GM12878 (cell line): ENCODE results near the gene NTM. TPM values are rescaled to one million over a fixed set of nuclear protein-coding genes. Genes with fewer than 3 reads are reported as not detected.

Experiments
- ATAC-seq: fragments of 200-7000 bp; cut with Tn5 transposase; 3 replicates; pipeline ENCODE4 v1.9.1; 2020; ENCODE audit warnings: mild to moderate bottlenecking, moderate library complexity
- BruUV-seq: library from RNA; stranded (reverse); fragments of 400-500 nt; replicated peaks from 2 replicates; lab custom pipeline; 2021; lab: Mats Ljungman, UMichigan
- CTCF ChIA-PET: fragments of 300-600 bp; sonication (Branson Sonifier 250); formaldehyde crosslinking; extraction: SDS; loops from one replicate; lab custom pipeline; 2021; ENCODE audit warnings: inconsistent platforms; lab: Yijun Ruan, JAX
- POLR2A ChIA-PET: fragments of 350-600 bp; formaldehyde crosslinking; extraction: SDS; loops from one replicate; lab custom pipeline; 2021; ENCODE audit warnings: inconsistent platforms; lab: Charles Lee
- RAD21 ChIA-PET: fragments of 300-600 bp; sonication (Branson Sonifier 250); formaldehyde crosslinking; loops from one replicate; lab custom pipeline; 2023; ENCODE audit warnings: antibody characterized with exemption; ENCODE audit not compliant: unreplicated experiment; lab: Charles Lee
- SMC1A ChIA-PET: fragments of 300-600 bp; sonication (Branson Sonifier 250); formaldehyde crosslinking; loops from one replicate; lab custom pipeline; 2023; ENCODE audit not compliant: unreplicated experiment, uncharacterized antibody; lab: Charles Lee
- DNase-seq: peaks from one replicate; pipeline ENCODE4 v3.0.0-alpha.2; 2011; ENCODE audit warnings: low read depth, low spot score
- FAIRE-seq: peaks from 3 replicates; lab custom pipeline; 2011; peaks lifted over from hg19 to GRCh38; lab: Jason Lieb, UNC
- H2AFZ ChIP-seq: 2 replicates; pipeline ENCODE4 v1.6.0; 2011; ENCODE audit warnings: low read depth, low read length, control low read depth; ENCODE audit not compliant: control insufficient read depth
- H3K27ac ChIP-seq: 2 replicates; pipeline ENCODE4 v1.5.1; 2011; ENCODE audit warnings: control low read depth; ENCODE audit not compliant: control insufficient read depth, insufficient read depth
- H3K27me3 ChIP-seq, 2 experiments: replicated peaks in 1 of 2; 2 replicates each; pipeline versions ENCODE4 v1.6.0 to v1.6.1; 2011; ENCODE audit warnings: low read length in 1 of 2; ENCODE audit not compliant: control insufficient read depth in 2 of 2, insufficient read depth in 2 of 2
- H3K36me3 ChIP-seq, 2 experiments: 2 replicates each; pipeline ENCODE4 v1.5.1; 2011; ENCODE audit warnings: low read length in 1 of 2; ENCODE audit not compliant: control insufficient read depth in 2 of 2, insufficient read depth in 2 of 2
- H3K4me1 ChIP-seq: 2 replicates; pipeline ENCODE4 v1.6.1; 2011; ENCODE audit warnings: mild to moderate bottlenecking, low read length, moderate library complexity, mixed read lengths; ENCODE audit not compliant: control insufficient read depth, insufficient read depth
- H3K4me2 ChIP-seq: 2 replicates; pipeline ENCODE4 v1.6.0; 2011; ENCODE audit warnings: control low read depth; ENCODE audit not compliant: control insufficient read depth, insufficient read depth
- H3K4me3 ChIP-seq: fragments of 200-600 bp; sonication (generic); 2 replicates; pipeline ENCODE4 v1.5.1; 2016
- H3K79me2 ChIP-seq: 2 replicates; pipeline ENCODE4 v1.6.0; 2011; ENCODE audit warnings: low read length; ENCODE audit not compliant: control insufficient read depth, insufficient read depth
- H3K9ac ChIP-seq: 2 replicates; pipeline ENCODE4 v1.8.0; 2011; ENCODE audit warnings: low read length, control low read depth, mixed read lengths; ENCODE audit not compliant: control insufficient read depth, insufficient read depth
- H3K9me3 ChIP-seq: replicated peaks from 3 replicates; pipeline ENCODE4 v1.5.1; 2011; ENCODE audit warnings: mild to moderate bottlenecking, low read length; ENCODE audit not compliant: control insufficient read depth, insufficient read depth
- H4K20me1 ChIP-seq: 2 replicates; pipeline ENCODE4 v1.6.0; 2011; ENCODE audit not compliant: control insufficient read depth, insufficient read depth
- NFYB ChIP-seq: IDR thresholded peaks from 2 replicates; pipeline ENCODE4 v1.6.1; 2011; ENCODE audit warnings: low read depth, mild to moderate bottlenecking, low read length, improper control_type of control experiment, moderate library complexity; ENCODE audit not compliant: insufficient read depth
- NR2C2 ChIP-seq: IDR thresholded peaks from 2 replicates; pipeline ENCODE4 v1.6.1; 2011; ENCODE audit warnings: borderline replicate concordance, low read depth; ENCODE audit not compliant: control insufficient read depth, insufficient read length
- SREBF2 ChIP-seq: IDR thresholded peaks from 2 replicates; pipeline ENCODE4 v1.6.1; 2012; ENCODE audit warnings: mild to moderate bottlenecking, low read length
- YY1 ChIP-seq: IDR thresholded peaks from 2 replicates; pipeline ENCODE4 v1.6.1; 2011; ENCODE audit warnings: low read depth, mild to moderate bottlenecking, low read length
- WGBS: methylation state at CpG from one replicate; pipeline ENCODE4 v1.1.6; 2016; ENCODE audit warnings: low lambda C conversion rate; ENCODE audit not compliant: insufficient replicate concordance, insufficient coverage; ENCODE audit errors: missing lambda C conversion rate; 5-methylcytosine and 5-hydroxymethylcytosine counted together
- in situ Hi-C: fragments of 300-500 bp; cut with MboI; formaldehyde crosslinking; loops from 9 replicates; pipeline ENCODE4 v1.14.3; 2018; ENCODE audit warnings: mixed read lengths
- intact Hi-C: fragments of 100-400 bp; cut with micrococcal nuclease; formaldehyde crosslinking; loops from one replicate; pipeline ENCODE4 v1.14.2; 2022; ENCODE audit not compliant: unreplicated experiment
- polyA plus RNA-seq, 11 experiments: library from polyadenylated mRNA; depleted of rRNA in 4 of 11; unstranded in 6 of 11; stranded (reverse) in 5 of 11; fragments of >200 nt; fragmentation: Nextera tagmentation in 4 of 11; fragmentation: Illumina TruSeq in 1 of 11; extraction: Ambion mirVana in 4 of 11; extraction: Trizol in 1 of 11; gene quantifications; 1 replicate in 1 of 11; 2 replicates in 10 of 11; pipeline versions ENCODE4 v1.2.1 to v1.2.3, GENCODE V29; 2011 to 2016; ENCODE audit warnings: inconsistent platforms in 2 of 11, missing spikeins in 2 of 11, low read depth in 1 of 11
- total RNA-seq, 4 experiments: library from RNA; depleted of rRNA in 3 of 4; stranded (reverse); fragments of >200 nt in 3 of 4; fragmentation: Illumina TruSeq in 1 of 4; extraction: Trizol in 1 of 4; gene quantifications; 2 replicates each; pipeline versions ENCODE4 v1.2.1 to v1.2.3, GENCODE V29; 2013 to 2021
- TF ChIP-seq, protein P1 (sequence below): IDR thresholded peaks from 2 replicates; pipeline ENCODE4 v1.6.1; 2012; ENCODE audit warnings: low read depth, low read length, improper control_type of control experiment
- TF ChIP-seq, protein P2 (sequence below): IDR thresholded peaks from 2 replicates; pipeline ENCODE4 v1.6.1; 2011; ENCODE audit warnings: low read depth, low read length, improper control_type of control experiment, borderline replicate concordance

NTM gene
- total and polyA plus RNA-seq, 10 of the 15 experiments (the other 5 are each of a cell fraction or from before 2014, with no cell fraction given) = not detected

DNA sequence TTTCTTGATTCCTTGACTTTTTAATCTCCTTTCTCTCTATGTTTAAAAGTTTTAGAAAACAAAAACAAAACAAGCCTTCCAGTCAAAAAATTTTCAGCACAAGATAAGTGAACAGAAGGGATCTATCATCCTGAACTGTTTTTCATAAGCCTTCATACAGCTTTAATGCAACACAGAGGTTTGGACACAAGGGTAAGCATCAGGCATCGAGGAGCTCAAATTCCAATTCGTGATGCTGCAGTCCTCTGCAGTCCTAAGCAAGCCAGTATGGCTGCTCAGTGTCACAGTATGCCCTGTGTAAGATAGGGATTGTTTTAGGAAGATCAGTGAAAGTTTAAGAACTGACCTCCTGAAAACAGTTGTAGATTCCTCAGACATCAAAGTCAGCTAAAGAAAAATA, 740.9 kb downstream of the NTM start:
- no peaks in the 10 kb centered on the region for H3K36me3 ChIP-seq
- TF ChIP-seq SREBF2 (no peak), NFYB (no peak), NR2C2 (no peak), YY1 (no peak)
- TF ChIP-seq, protein P1, sequence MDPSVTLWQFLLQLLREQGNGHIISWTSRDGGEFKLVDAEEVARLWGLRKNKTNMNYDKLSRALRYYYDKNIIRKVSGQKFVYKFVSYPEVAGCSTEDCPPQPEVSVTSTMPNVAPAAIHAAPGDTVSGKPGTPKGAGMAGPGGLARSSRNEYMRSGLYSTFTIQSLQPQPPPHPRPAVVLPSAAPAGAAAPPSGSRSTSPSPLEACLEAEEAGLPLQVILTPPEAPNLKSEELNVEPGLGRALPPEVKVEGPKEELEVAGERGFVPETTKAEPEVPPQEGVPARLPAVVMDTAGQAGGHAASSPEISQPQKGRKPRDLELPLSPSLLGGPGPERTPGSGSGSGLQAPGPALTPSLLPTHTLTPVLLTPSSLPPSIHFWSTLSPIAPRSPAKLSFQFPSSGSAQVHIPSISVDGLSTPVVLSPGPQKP = no peak
- TF ChIP-seq, protein P2, sequence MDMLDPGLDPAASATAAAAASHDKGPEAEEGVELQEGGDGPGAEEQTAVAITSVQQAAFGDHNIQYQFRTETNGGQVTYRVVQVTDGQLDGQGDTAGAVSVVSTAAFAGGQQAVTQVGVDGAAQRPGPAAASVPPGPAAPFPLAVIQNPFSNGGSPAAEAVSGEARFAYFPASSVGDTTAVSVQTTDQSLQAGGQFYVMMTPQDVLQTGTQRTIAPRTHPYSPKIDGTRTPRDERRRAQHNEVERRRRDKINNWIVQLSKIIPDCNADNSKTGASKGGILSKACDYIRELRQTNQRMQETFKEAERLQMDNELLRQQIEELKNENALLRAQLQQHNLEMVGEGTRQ = no peak
- TF ChIP-seq, all 136 proteins: peak for 0
- Histone ChIP-seq H4K20me1 (no peaks in the 10 kb centered on the region), H3K27me3 (no peaks in the 10 kb centered on the region), H3K4me2 (no peak overlapping the region), H3K79me2 (no peaks in the 10 kb centered on the region), H3K9ac (no peak overlapping the region), H2AFZ (no peak overlapping the region), H3K4me3 (no peak overlapping the region), H3K4me1 (no peaks in the 10 kb centered on the region), H3K9me3 (no peaks in the 10 kb centered on the region), H3K27ac (no peak overlapping the region)
- in situ Hi-C loops (no loop called here), intact Hi-C loops (no loop called here)
- no peak for ATAC-seq
- ChIA-PET RAD21 (no interaction called here), SMC1A (interaction anchor here (1.0 kb wide), 1 partner anchor 243 kb away, joined by 3 read pairs; no protein-coding TSS in a partner anchor), CTCF (interaction anchor here (0.7 to 0.9 kb wide), 4 partner anchors 11 to 296 kb away, joined by 3 to 5 read pairs (median 3); no protein-coding TSS in a partner anchor), POLR2A (no interaction called here)
- no peak for DNase-seq
- FAIRE-seq = no peak
- BruUV-seq = no TSS peak
- WGBS = 0% methylated on average over 2 of the region's 2 CpGs
